ENCODE measurements around the gene RAB3C.

RAB3C gene

GRCh38 chr5:58842852-58843251, 260.0 kb downstream of the RAB3C start:
- DNase-seq = no peak

DNA sequence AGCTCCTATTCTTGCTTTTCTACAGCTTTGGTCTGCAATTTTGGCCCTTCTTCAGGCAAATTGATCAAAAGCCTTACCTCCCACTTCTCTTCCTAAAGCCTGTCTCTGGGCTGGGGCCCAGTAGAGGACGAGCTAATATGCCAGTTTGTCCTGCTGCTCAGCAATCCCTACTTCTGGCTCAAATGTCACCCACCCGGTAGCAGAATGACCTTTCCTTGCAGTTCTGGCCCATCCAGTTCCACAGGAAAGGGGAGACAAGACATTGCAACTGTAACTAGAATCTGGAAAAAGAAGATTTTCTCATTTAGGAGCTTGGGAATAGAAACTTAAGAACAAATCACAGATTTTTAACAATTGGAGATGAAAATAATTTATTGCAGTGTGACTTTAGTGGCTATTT, 261.5 kb downstream of the RAB3C start:
- no peak for DNase-seq

GRCh38 chr5:58847041-58847440, 264.2 kb downstream of the RAB3C start:
- no peak for DNase-seq

GRCh38 chr5:58849223-58849622, 266.3 kb downstream of the RAB3C start:
- DNase-seq = no peak

DNA sequence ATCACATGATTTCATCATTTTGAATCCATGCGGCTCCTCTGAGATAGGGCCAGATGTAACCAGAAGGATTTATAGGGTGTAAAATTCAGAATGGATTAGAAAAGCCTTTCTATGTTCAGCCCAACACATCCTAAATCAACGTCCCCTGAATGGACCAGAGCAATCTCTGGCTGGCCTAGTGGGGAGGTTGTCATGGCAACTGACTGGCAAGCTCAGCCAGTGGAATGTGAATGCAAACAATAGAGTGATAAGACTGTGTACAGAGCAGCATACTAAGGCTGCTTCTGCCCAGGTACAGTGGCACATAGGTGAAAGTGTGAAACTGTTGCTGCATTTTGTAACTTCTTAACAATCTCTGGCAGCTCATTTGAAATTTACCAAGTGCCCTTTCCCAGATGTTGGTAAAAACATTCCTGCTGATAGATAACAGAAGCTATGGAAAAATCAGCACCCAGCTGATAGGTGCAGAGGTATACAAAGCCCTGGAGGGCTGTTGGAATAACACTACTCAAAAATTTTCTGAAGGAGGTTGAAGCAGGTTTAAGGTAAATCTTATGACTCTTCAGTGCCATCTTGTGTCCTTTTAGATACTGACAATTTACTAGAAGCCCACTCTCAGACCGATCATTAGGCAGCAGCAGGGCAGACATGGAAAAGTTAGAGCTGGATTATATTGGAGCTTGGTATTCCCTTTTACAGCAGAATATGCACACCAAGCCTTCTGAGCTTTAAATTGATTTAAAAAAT, 267.2 kb downstream of the RAB3C start:
- no peak for DNase-seq

- DNase-seq = no peak
Measured at GRCh38 chr5:58851153-58851552, 268.3 kb downstream of the RAB3C start.

- no peak for DNase-seq
Measured at GRCh38 chr5:58851571-58851970, 268.7 kb downstream of the RAB3C start.

- no peak for DNase-seq
Measured at GRCh38 chr5:58852566-58852965, 269.7 kb downstream of the RAB3C start.

- DNase-seq = no peak
Measured at GRCh38 chr5:58854441-58854840, 271.6 kb downstream of the RAB3C start.

DNA sequence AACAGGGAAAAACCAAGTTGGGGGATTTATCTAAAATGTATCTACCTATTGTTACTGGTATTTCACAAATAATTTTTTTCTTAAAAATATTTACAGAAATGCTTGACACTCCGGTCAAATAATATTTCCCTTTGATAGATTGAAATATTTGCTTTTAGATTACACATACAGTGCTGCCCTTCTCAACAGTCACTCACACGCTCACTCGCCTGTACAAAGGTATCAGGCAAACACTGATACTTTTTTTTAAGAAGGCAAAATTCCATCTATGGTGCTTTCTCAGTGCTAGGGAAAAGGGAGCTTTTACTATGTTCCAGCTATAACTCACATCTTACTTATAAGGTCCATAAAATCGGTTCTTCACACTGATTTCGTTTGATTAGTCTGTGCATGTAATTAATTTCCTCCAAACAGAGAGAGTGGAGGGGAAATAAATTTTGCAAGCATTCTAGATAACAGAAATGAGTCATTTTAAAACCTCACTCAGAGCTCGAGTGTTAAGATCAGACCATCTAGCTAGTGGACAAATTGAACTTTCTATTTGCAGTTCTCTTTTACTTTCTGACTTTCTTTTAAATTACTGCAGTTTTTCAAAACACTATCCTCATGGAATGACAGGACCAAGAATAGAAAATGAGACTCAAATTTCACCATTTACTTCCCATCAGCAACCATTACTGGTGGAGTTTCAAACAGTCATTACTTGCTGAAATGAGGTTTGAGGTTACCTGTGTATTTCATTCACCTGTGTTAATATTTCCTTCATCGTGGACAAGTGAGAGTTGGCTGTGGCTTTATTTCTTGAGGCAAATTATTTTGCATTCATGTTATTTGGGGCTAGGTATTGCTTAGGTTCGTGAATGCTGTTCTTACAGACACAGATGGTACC, 273.2 kb downstream of the RAB3C start:
- DNase-seq = no peak

GRCh38 chr5:58857609-58858008, 274.7 kb downstream of the RAB3C start:
- no peak for DNase-seq

- no peak for DNase-seq
Measured at GRCh38 chr5:58860680-58861079, 277.8 kb downstream of the RAB3C start.

- DNase-seq = no peak
Measured at GRCh38 chr5:58868931-58869330, 286.1 kb downstream of the RAB3C start.

GRCh38 chr5:58871648-58872242, 288.9 kb downstream of the RAB3C start:
- DNase-seq = no peak

GRCh38 chr5:58872670-58873273, 289.9 kb downstream of the RAB3C start:
- peak; percentile 23 for DNase-seq

DNA sequence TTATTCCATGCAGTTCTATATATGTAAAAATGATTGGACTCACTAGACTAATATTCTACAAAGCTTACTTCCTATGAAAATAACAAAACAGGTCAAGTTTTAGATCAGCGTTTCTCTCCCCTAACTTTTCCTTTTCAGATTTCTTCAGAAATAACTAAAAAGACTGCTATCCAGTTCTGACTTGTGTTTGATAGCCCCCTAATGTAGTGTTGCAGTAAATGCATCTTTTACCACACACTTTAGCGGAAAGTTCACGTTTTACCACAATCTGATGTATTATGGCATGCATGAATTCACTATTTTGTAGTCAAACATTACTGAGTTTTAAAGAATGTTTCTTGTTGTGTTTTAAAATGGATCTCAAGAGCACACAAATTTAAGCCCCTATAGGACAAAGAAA, 292.7 kb downstream of the RAB3C start:
- no peak for DNase-seq

GRCh38 chr5:58885260-58885659, 302.4 kb downstream of the RAB3C start:
- no peak for DNase-seq

DNA sequence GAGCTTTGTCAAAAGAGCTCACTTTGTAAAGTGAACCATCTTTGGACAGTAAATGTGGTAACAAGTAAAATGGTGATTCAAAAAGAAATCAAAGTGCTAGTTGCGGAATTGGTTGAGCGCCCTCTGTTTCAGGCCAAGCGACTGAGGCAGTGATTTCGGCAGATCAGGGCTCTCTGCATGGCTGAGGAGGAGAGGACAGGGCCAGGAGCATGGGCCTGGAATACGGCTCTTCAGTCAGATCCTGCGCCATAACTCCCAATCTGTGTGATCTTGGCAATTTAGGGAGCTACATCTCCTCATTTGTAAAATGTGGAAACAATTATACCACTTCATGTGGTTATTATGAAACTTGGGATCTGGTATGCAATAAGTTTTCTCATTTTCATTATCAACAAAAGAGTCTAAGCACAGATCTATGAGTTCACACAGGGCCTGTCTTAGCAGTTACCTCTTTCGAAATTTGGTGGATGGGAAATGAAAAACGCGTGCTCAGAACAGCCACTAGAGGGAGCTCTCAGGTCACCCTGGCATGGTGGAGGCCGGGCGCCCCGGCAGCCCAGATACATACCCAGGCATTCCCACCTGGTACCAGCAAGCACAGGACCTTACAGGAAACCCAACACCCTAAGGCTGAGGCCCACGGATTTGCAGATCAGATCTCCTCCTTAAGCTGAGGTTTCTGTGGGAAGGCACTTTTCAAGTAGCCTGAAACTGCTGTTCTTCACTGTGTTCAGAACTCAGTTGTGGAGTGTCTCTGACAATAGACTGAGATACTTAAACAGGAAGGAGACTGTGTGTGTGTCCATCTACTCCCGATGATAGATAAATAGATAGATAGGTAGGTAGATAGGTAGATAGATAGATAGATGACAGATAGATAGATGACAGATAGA, 303.7 kb downstream of the RAB3C start:
- peak; percentile 46 for DNase-seq

- no peak for DNase-seq
Measured at GRCh38 chr5:58887311-58887710, 304.4 kb downstream of the RAB3C start.

- no peak for DNase-seq
Measured at GRCh38 chr5:58887721-58888409, 305.0 kb downstream of the RAB3C start.

GRCh38 chr5:58890265-58890664, 307.4 kb downstream of the RAB3C start:
- no peak for DNase-seq

- DNase-seq = no peak
Measured at GRCh38 chr5:58890701-58891085, 307.8 kb downstream of the RAB3C start.

All from NCI-H187 treated with DMSO at 0.1 percent for 48 hours (cell line).